ENCODE results near the gene NIBAN1. TPM values are rescaled to one million over a fixed set of nuclear protein-coding genes. Genes with fewer than 3 reads are reported as not detected.

NIBAN1 gene
- total and polyA plus RNA-seq, 2 of the 8 experiments (the other 6 are each of a cell fraction or from before 2014, with no cell fraction given) = 5.7 to 15.2 TPM

DNA sequence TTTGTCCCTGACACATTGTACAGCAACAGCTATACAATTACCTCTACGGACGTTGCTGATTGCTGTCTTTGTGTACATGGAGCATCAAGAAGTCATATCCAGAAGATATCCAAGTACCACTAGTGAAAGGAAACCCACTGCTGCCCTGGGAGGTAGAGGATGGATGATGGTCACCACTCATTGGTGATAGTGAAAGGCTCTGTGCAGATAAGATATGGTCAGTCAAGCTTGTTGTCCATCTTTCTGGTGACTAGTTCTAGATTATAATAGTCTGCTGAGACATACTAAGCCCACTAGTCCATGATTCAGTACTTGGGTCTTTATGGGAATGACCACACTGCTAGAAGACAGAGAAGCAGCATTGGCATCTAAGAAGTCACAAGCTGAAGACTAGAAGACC is 30.3 kb downstream of the NIBAN1 start (continued):
- no peak for TF ChIP-seq POLR2AphosphoS5 (IDR thresholded peaks at IDR 0.05; ENCODE audit: low read depth, low read length)
